SK-N-DZ (cell line): ENCODE data around the gene PWP1. TPM values are rescaled to one million over a fixed set of nuclear protein-coding genes. Genes with fewer than 3 reads are reported as not detected.

Experiments used
- DNase-seq: peaks from one replicate; pipeline ENCODE4 v3.0.0-alpha.2; 2015; ENCODE audit warnings: low spot score
- polyA plus RNA-seq, 2 experiments: library from polyadenylated mRNA; depleted of rRNA; stranded (reverse); fragments of >200 nt; gene quantifications; 2 replicates each; pipeline ENCODE4 v1.2.3, GENCODE V29; 2014

PWP1 gene
- polyA plus RNA-seq (2014; cell fraction: cytosol; rRNA removed): 95.4 and 98.1 TPM in 2 replicates
- 61.1 and 81.2 TPM in 2 replicates for polyA plus RNA-seq (2014; cell fraction: nucleus; rRNA removed)

GRCh38 chr12:107685360-107686248 lies at the start of gene PWP1:
PWP1 (plus strand) TSS chr12:107685799; CDS start chr12:107685900, 101 bp downstream.
- DNase-seq: peak; percentile 96

- no peak for DNase-seq
These were observed 44.4 kb upstream of the PWP1 start for GRCh38 chr12:107641154-107641553.

DNA sequence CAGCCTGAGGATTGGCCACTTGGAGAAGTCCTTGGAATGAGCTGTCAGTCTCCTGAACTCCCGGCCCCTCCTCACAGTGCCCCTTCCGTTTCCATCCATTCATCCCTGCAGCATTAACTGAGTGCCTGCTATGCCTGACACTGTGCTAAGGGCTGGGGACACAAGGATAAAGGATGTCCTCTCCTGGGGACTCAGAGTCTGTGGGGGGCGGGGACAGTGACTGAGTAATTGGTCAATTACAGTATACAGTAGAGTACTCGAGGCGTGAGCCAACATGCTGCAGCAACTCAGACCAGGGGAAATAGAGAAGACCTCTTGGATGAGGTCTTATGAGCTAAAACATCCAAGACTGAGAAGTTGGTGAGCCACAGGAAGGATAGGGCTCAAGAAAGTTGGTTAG lies 43.4 kb upstream of the PWP1 start:
- DNase-seq: no peak

DNA sequence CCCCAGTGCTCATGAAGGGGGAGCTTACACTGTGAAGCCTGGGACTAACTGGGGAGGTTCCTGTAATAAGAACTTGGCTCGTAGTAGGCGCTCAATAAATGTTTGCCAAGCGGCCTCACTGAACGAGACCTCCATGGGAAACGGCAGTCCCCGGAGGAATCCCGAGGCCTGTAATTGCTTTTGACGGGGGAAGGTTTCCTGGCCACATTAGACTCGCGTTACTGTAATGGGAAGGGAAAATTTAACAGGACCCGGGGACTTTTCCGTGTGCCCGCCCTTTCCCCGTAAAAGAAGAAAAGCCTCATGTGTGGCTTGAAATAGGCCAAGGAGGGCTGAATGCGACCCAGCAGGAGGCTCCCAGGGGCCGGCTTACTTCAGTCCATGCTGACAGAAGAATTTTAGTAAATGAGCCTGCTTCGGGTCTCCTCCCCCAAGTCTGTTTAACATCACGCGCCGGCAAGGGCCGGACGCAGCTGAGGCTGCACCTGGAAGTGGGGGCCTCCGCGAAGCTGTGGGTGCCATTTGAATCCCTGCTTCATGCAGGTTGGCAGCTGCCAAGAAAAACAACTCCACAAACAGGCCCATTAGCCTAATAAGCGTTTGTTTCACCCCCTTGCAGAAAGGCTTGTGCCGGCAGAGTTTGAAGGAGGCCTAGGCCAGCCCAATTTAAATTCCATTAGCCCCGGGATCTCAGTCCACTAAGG lies 39.8 kb upstream of the PWP1 start:
- DNase-seq: peak; percentile 34

DNA sequence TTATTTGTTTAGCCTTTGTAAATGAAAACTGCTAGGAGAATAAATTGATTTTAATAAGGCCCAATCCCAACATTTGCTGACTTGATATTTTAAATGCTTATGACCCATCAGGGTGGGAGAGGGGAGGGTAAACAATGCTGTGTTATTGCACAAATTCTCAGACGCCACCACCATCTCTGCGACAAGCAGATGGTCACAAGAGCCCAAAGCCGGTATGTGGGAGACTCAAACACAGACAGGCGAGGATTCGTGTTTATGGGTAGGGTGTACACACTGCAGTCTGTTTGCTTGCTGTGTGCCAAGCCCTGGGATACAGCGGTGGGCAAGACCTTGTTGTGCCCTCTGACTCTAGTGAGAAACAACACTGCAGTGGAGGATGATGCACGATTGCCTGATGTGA lies 39.2 kb upstream of the PWP1 start:
- no peak for DNase-seq

- DNase-seq: no peak
These were observed 35.9 kb upstream of the PWP1 start for GRCh38 chr12:107649661-107650061.

DNA sequence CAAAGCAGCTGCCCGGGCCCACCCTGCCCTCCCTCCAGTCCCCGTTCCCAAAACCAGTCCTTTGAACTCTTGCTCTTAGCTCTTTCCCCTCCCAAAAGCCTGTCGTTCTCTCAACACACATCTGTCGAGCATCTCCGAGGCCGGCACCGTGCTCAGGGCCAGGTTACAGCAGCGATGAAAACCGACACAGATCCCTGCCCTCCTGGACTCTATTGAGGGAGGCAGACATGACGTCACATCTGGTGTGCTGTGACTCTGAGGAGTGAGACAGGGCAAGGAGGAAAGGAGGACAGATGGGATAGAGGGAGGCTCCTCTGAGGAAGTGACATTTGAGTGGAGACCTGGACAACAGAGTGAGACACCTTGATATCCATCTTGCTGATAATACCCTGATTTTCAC lies 34.6 kb upstream of the PWP1 start:
- peak; percentile 29 for DNase-seq

- DNase-seq: no peak
These were observed 33.8 kb upstream of the PWP1 start for GRCh38 chr12:107651571-107652449.

GRCh38 chr12:107653519-107653918 lies 32.1 kb upstream of the PWP1 start:
- no peak for DNase-seq

DNA sequence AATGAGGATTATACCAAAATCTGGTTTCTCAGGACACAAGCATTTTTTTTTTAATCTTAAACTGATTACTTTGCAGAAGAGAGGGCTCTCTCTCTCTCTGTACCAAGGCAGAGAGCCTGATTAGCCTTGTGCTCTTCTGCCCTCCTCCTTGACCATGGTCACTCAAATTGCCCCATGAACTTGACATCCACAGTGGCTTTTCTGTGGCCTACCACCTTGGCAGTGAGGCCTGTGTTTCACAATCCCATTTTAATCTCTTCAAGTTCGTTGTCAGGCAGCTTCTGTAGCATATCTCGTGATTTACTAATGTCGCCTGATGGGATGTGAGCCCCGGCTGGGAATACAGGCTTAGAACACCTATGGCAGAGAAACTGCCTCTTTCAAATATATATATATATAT lies 30.7 kb upstream of the PWP1 start:
- no peak for DNase-seq

GRCh38 chr12:107655281-107656065 lies 30.1 kb upstream of the PWP1 start:
- DNase-seq: peak; percentile 38

DNA sequence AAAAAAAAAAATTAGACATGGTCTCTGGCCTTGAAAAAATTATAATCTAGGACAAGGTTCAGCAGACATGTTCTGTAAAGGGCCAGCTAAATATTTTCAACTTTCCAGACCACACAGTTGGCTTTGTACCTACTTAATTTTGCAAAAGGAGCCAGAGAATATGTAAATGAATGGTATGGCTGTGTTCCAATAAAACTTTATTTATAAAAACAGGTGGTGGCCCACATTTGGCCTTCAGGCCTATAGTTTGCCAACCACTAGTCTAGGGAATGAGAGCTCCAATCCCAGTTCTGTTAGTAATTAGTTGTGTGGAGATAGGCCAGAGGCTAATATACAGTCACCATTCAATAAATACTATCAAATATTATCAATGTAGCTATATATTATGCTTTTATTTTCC lies 29.3 kb upstream of the PWP1 start:
- DNase-seq: no peak

DNA sequence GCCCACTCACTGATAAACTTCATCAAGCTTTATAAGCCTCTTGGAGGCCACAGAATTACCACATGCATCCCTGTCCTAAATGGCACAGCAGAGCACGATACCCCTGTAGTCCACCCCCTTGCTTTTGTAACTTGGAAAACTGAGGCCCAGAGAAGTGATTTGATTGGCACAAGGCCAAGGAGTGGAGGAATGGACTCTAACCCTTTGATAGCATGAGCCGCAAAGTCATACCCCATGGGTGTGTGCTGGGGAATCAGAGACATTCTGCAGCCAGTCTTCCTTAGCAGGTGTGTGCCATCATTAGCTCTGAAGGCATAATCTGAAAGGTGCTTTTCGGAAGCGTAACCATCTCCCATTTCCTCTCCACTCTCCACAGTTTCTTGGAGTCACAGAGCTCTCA lies 28.5 kb upstream of the PWP1 start:
- no peak for DNase-seq

DNA sequence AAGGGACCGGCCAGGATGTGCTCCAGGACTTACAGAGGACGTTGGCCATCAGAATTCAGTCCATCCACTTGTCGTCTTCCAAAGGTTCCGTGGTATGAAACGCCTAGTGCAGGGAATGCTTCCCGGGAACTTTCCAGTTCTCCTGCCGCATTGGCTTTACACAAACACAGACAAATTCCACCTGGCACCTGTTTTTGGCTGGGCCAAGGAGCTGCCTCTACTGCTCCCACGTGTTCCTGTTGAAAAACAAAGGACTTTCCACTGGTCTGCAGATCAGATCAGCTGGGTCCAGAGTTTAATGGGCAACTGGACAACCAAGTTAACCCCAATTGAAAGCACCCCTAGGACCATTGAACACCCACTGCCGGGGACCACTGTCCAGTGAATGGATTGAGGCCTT lies 28.0 kb upstream of the PWP1 start:
- DNase-seq: no peak

DNA sequence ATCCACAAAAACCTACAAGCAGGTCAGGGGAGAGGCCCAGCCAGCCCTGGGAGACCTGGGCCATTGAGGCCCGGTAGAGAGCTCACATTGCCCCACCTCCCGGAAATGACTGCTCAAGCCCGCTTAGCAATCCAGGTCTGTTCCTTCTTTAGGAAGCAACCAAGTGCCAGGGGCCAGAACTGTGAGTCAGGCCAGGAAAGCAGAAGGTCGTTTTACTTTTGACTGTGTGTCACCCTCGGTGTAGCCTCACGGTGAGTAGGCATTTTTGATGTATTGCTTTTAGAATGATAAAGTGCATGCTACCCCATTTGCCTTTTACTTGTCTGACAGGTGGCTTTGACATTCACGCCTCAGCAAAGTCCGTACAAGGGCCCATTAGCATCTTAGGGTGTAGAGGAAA lies 25.4 kb upstream of the PWP1 start:
- DNase-seq: no peak

- DNase-seq: no peak
These were observed 24.7 kb upstream of the PWP1 start for GRCh38 chr12:107660861-107661415.

DNA sequence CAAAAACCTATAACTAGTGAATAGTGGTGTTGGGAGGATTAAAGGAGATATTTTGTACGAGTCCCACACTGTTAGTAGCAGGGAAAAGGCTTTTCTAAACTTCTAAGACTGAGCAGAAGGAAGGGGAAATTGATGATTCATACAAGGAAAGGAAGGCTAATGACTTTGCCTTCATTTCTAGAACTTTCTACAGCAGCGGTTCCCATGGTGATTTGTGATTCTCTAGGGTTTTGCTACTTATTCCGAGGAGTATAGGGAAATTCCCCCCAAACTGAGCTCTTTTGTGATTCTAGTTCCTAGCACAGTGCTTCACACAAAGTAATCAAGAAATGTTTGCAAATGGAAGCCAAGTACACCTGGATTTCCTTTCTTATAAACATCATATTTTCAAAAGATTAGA lies 23.8 kb upstream of the PWP1 start:
- no peak for DNase-seq

DNA sequence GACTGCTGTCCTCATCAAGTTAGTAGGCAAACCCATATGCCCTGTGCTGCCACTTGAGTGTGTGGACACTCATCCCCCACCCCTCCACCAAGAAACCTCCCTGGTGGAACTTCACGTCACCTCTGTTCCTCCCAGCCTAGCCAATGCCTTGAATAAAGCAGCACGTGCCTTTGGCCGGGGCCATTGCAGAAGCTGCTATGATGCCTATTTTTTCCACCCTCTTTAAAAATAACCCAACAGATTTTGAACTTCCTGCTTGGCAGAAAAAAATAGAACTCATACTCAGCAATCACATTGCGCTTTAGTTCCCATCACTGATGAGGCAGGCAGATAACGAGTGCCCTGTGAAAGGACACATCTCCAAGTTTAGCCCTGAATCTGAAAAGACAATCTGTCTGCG lies 23.1 kb upstream of the PWP1 start:
- no peak for DNase-seq

DNA sequence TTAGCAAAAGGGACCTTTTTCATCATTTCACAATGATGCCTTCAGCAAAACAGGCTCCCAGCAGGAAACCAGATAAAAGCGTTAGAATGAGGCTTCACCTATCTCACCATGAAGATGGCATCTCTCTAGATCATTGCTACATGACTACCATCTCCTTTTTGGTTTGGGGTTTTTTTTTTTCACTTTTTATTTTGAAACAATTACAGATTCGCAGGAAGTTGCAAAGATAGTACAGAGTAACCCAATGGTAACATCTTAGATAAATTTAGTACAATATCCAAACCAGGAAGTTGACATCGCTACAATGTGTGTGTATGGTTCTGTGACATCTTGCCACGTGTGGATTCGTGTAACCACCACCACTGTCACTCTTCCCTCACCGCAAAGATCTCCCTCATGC lies 22.3 kb upstream of the PWP1 start:
- DNase-seq: no peak

- DNase-seq: no peak
These were observed 19.6 kb upstream of the PWP1 start for GRCh38 chr12:107666009-107666408.

DNA sequence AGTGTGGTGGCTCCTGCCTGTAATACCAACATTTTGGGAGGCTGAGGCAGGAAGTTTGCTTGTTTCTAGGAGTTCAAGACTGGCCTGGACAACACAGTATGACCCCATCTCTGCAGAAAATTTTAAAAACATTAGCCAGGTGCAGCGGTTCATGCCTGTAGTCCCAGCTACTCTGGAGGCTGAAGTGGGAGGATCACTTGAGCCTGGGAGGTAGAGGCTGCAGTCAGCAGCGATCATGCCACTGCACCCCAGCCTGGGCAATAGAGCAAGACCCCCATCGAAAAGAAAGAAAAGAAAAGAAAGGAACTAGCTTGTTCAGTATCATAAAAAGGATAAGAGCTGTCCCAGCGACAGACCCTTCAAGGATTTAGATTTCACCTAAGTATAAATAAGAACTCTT lies 18.1 kb upstream of the PWP1 start:
- no peak for DNase-seq
